GM23338 (cell line): Measurements from ENCODE around the gene TMCC1. TPM values are rescaled to one million over a fixed set of nuclear protein-coding genes. Genes with fewer than 3 reads are reported as not detected.

Source experiments
- ATAC-seq: fragments of 200-7000 bp; cut with Tn5 transposase; 3 replicates; pipeline ENCODE4 v1.9.1; 2020
- DNase-seq: peaks from one replicate; pipeline ENCODE4 v3.0.0-alpha.2; 2015; ENCODE audit warnings: low spot score
- H2AFZ ChIP-seq: fragments of 200-600 bp; sonication (generic); 2 replicates; pipeline ENCODE4 v1.8.0; 2016; ENCODE audit warnings: antibody characterized with exemption, mild to moderate bottlenecking, moderate library complexity
- H3F3A ChIP-seq: fragments of 200-600 bp; sonication (generic); replicated peaks from 2 replicates; pipeline ENCODE4 v1.8.0; 2017; ENCODE audit warnings: antibody characterized with exemption, mixed run types, low read depth
- H3K27ac ChIP-seq: fragments of 200-600 bp; sonication (generic); 2 replicates; pipeline ENCODE4 v1.6.1; 2016; ENCODE audit warnings: low read depth
- H3K27me3 ChIP-seq: fragments of 200-600 bp; sonication (generic); 2 replicates; pipeline ENCODE4 v1.8.0; 2016; ENCODE audit warnings: mild to moderate bottlenecking, mixed run types, moderate library complexity; ENCODE audit not compliant: insufficient read depth
- H3K36me3 ChIP-seq: fragments of 200-600 bp; sonication (generic); 2 replicates; pipeline ENCODE4 v1.8.0; 2016; ENCODE audit warnings: mild to moderate bottlenecking; ENCODE audit not compliant: insufficient read depth
- H3K4me1 ChIP-seq: fragments of 200-600 bp; sonication (generic); 2 replicates; pipeline ENCODE4 v1.8.0; 2016; ENCODE audit warnings: mild to moderate bottlenecking, moderate library complexity; ENCODE audit not compliant: insufficient read depth
- H3K4me2 ChIP-seq: fragments of 200-600 bp; sonication (generic); 2 replicates; pipeline ENCODE4 v1.7.1; 2017; ENCODE audit warnings: mixed run types
- H3K4me3 ChIP-seq: fragments of 200-600 bp; sonication (generic); 2 replicates; pipeline ENCODE4 v1.6.1; 2016; ENCODE audit warnings: mixed run types
- H3K79me2 ChIP-seq: fragments of 200-600 bp; sonication (generic); replicated peaks from 2 replicates; pipeline ENCODE4 v1.8.0; 2017; ENCODE audit warnings: mild to moderate bottlenecking; ENCODE audit not compliant: insufficient read depth
- H3K9me2 ChIP-seq: fragments of 200-600 bp; sonication (generic); 2 replicates; pipeline ENCODE4 v1.8.0; 2017; ENCODE audit not compliant: insufficient read depth
- H4K20me1 ChIP-seq: fragments of 200-600 bp; sonication (generic); replicated peaks from 2 replicates; pipeline ENCODE4 v1.8.0; 2017; ENCODE audit warnings: mild to moderate bottlenecking; ENCODE audit not compliant: insufficient read depth
- H3K27ac Mint-ChIP-seq: 2 replicates; pipeline ENCODE4 v1.8.0; 2020; ENCODE audit warnings: inconsistent platforms, mild to moderate bottlenecking, moderate library complexity, mixed read lengths
- H3K27me3 Mint-ChIP-seq: 3 replicates; pipeline ENCODE4 v1.8.0; 2022; ENCODE audit warnings: low read depth, mild to moderate bottlenecking, moderate library complexity, mixed read lengths, inconsistent platforms; ENCODE audit not compliant: insufficient read depth, poor library complexity
- H3K36me3 Mint-ChIP-seq: 3 replicates; pipeline ENCODE4 v1.8.0; 2021; ENCODE audit warnings: low read depth, mild to moderate bottlenecking, inconsistent platforms, moderate library complexity, mixed read lengths
- H3K4me1 Mint-ChIP-seq: 3 replicates; pipeline ENCODE4 v1.8.0; 2020; ENCODE audit warnings: mild to moderate bottlenecking, inconsistent platforms, mixed read lengths
- H3K4me3 Mint-ChIP-seq: 3 replicates; pipeline ENCODE4 v1.8.0; 2021; ENCODE audit warnings: moderate library complexity, mild to moderate bottlenecking, inconsistent platforms, mixed read lengths
- H3K9me3 Mint-ChIP-seq: 3 replicates; pipeline ENCODE4 v1.8.0; 2020; ENCODE audit warnings: moderate library complexity, mild to moderate bottlenecking, inconsistent platforms, mixed read lengths
- CREB1 ChIP-seq: fragments of 250-450 bp; sonication (Bioruptor Pico); IDR thresholded peaks from 2 replicates; pipeline ENCODE4 v1.5.0; 2020; ENCODE audit warnings: low read depth, mild to moderate bottlenecking, moderate library complexity
- CTCF ChIP-seq, 2 experiments: fragments of 200-600 bp in 1 of 2; sonication (generic) in 1 of 2; conservative IDR thresholded peaks; 2 replicates each; pipeline versions ENCODE4 v1.5.1 to v1.6.1; 2016 to 2017; ENCODE audit warnings: antibody characterized with exemption in 2 of 2, low read depth in 2 of 2, mild to moderate bottlenecking in 2 of 2, moderate library complexity in 1 of 2
- ETS1 ChIP-seq: IDR thresholded peaks from 2 replicates; pipeline ENCODE4 v1.6.1; 2016; ENCODE audit warnings: antibody characterized with exemption
- EZH2 ChIP-seq: fragments of 200-600 bp; sonication (generic); IDR thresholded peaks from one replicate; pipeline ENCODE4 v1.8.0; 2017; ENCODE audit warnings: antibody characterized with exemption, mild to moderate bottlenecking, low read depth; ENCODE audit not compliant: unreplicated experiment
- EZH2phosphoT487 ChIP-seq: fragments of 200-600 bp; sonication (generic); IDR thresholded peaks from one replicate; pipeline ENCODE4 v1.8.1; 2018; ENCODE audit warnings: antibody characterized with exemption; ENCODE audit not compliant: unreplicated experiment
- JUNB ChIP-seq: IDR thresholded peaks from one replicate; pipeline ENCODE4 v1.6.1; 2016; ENCODE audit warnings: antibody characterized with exemption; ENCODE audit not compliant: unreplicated experiment
- NANOG ChIP-seq: IDR thresholded peaks from 2 replicates; pipeline ENCODE4 v1.6.1; 2016; ENCODE audit warnings: antibody characterized with exemption, borderline replicate concordance
- POLR2AphosphoS5 ChIP-seq: IDR thresholded peaks from 2 replicates; pipeline ENCODE4 v1.6.1; 2016; ENCODE audit warnings: antibody characterized with exemption, low read depth
- REST ChIP-seq: IDR thresholded peaks from one replicate; pipeline ENCODE4 v1.6.1; 2018; ENCODE audit warnings: antibody characterized with exemption; ENCODE audit not compliant: unreplicated experiment
- STAT1 ChIP-seq: IDR thresholded peaks from one replicate; pipeline ENCODE4 v1.6.1; 2016; ENCODE audit warnings: antibody characterized with exemption; ENCODE audit not compliant: unreplicated experiment
- ZNF114 ChIP-seq: fragments of 250-450 bp; sonication (Bioruptor Pico); IDR thresholded peaks from 2 replicates; pipeline ENCODE4 v1.5.0; 2020; ENCODE audit warnings: mild to moderate bottlenecking, moderate library complexity
- ZNF331 ChIP-seq: fragments of 250-450 bp; sonication (Bioruptor Pico); IDR thresholded peaks from 2 replicates; pipeline ENCODE4 v1.5.0; 2020; ENCODE audit warnings: low read depth, mild to moderate bottlenecking, moderate library complexity
- ZNF462 ChIP-seq: fragments of 250-450 bp; sonication (Bioruptor Pico); IDR thresholded peaks from 2 replicates; pipeline ENCODE4 v1.5.0; 2020; ENCODE audit warnings: mild to moderate bottlenecking, moderate library complexity
- polyA plus RNA-seq: library from polyadenylated mRNA; unstranded; fragments of >200 nt; fragmentation: Nextera tagmentation; extraction: Ambion mirVana; gene quantifications from 2 replicates; pipeline ENCODE4 v1.2.1, GENCODE V29; 2016
- total RNA-seq: library from RNA; depleted of rRNA; stranded (reverse); fragments of >200 nt; shearing (Covaris generic); gene quantifications from 2 replicates; pipeline ENCODE4 v1.2.3, GENCODE V29; 2014

Gene TMCC1
- total and polyA plus RNA-seq, 2 experiments from 2014 or later = 8.2 to 18.4 TPM

- Histone ChIP-seq H3K79me2 (peaks cover 33% of the 10 kb centered on the region), H4K20me1 (no peaks in the 10 kb centered on the region; the same call in 1 of the 2 replicates), H3K27me3 (no peaks in the 10 kb centered on the region), H2AFZ (no peak overlapping the region), H3K4me1 (peaks cover 14% of the 10 kb centered on the region), H3K4me2 (peak overlapping the region; percentile 56; the same call in 1 of the 2 replicates), H3F3A (no peaks in the 10 kb centered on the region), H3K27ac (peak overlapping the region; percentile 62; the same call in 1 of the 2 replicates), H3K4me3 (no peak overlapping the region), H3K36me3 (no peaks in the 10 kb centered on the region), H3K9me2 (no peaks in the 10 kb centered on the region)
- peak; percentile 88 for ATAC-seq
- Mint-ChIP-seq H3K36me3 (peaks cover 5% of the 10 kb centered on the region; the same call in 2 of the 3 replicates), H3K27ac (no peak overlapping the region; the same call in 1 of the 2 replicates), H3K4me1 (peaks cover 13% of the 10 kb centered on the region), H3K9me3 (peaks cover 4% of the 10 kb centered on the region; the same call in 1 of the 3 replicates), H3K27me3 (no peaks in the 10 kb centered on the region), H3K4me3 (no peak overlapping the region)
- no peak for TF ChIP-seq POLR2AphosphoS5
- no peak for TF ChIP-seq REST
- TF ChIP-seq ETS1 = no peak
- TF ChIP-seq CREB1 (CRISPR knock-in tag) = no peak
- no peak for TF ChIP-seq JUNB
- no peak for TF ChIP-seq ZNF462 (CRISPR knock-in tag)
- TF ChIP-seq EZH2phosphoT487 = no peak
- TF ChIP-seq CTCF (conservative IDR thresholded peaks at IDR 0.05; ENCODE audit: low read depth in 2 of 2) = no peak
- no peak for TF ChIP-seq ZNF114
- TF ChIP-seq STAT1 = no peak
- no peak for TF ChIP-seq NANOG
- no peak for TF ChIP-seq EZH2
- no peak for TF ChIP-seq ZNF331 (CRISPR knock-in tag)
- DNase-seq = peak; percentile 38
These were observed 57.0 kb downstream of the TMCC1 start for GRCh38 chr3:129836381-129837064.
